Temporal lobe (tissue), 1 donor: ENCODE data around the gene BCDIN3D. TPM values are rescaled to one million over a fixed set of nuclear protein-coding genes. Genes with fewer than 3 reads are reported as not detected.

ENCODE experiments used
- total RNA-seq: library from RNA; depleted of rRNA; stranded (reverse); fragments of >200 nt; gene quantifications from one replicate; pipeline ENCODE4 v1.2.3, GENCODE V29; 2014

The BCDIN3D gene
- total RNA-seq, 1 donor from 2014 or later = 4.7 TPM

Other genes starting within 250 kb of the BCDIN3D start
- gene FAM186B, start 237.5 kb downstream of the BCDIN3D start, total RNA-seq = not detected
- gene PRPF40B, start 219.5 kb downstream of the BCDIN3D start, total RNA-seq = 13.8 TPM
- gene FMNL3, start 135.7 kb downstream of the BCDIN3D start, total RNA-seq = 8.1 TPM
- gene TMBIM6, start 101.5 kb downstream of the BCDIN3D start, total RNA-seq = 180 TPM
- gene NCKAP5L, start 14.7 kb downstream of the BCDIN3D start, total RNA-seq = 9.3 TPM
- 24.6 TPM for gene FAIM2, start 60.8 kb upstream of the BCDIN3D start, total RNA-seq
- not detected for gene AQP2, start 107.6 kb upstream of the BCDIN3D start, total RNA-seq
- gene AQP5, start 118.8 kb upstream of the BCDIN3D start, total RNA-seq = 0.74 TPM
- gene AQP6, start 129.8 kb upstream of the BCDIN3D start, total RNA-seq = 0.25 TPM
- 15.0 TPM for gene RACGAP1, start 182.4 kb upstream of the BCDIN3D start, total RNA-seq
- gene ASIC1, start 214.5 kb upstream of the BCDIN3D start, total RNA-seq = 24.6 TPM
- 55.3 TPM for gene SMARCD1, start 242.2 kb upstream of the BCDIN3D start, total RNA-seq